Stimulated activated effector memory CD8-positive, alpha-beta T cell treated with anti-CD3 and anti-CD28 coated beads, Interleukin-12 subunit alpha, Interleukin-12 subunit beta, amount 100 ng/mL, for 72 hours (primary cell): ENCODE results near the gene NDUFA11.
"Not testable (repeated sequence)": the region's sequence is repeated elsewhere in the genome, so short reads cannot be mapped to it uniquely, and the experiment has no call there.

Experiments
- ATAC-seq: fragments of 150-1000 bp; cut with Tn5 transposase; 2 replicates; pipeline ENCODE4 v1.10.0; 2021
- DNase-seq, 2 donors: peaks; one replicate each; pipeline ENCODE4 v3.0.0; 2021 to 2022; ENCODE audit warnings: low spot score in 2 of 2
- H3K27ac Mint-ChIP-seq: one replicate; pipeline ENCODE4 v1.8.0; 2022; ENCODE audit warnings: mild to moderate bottlenecking, mixed read lengths
- H3K36me3 Mint-ChIP-seq: one replicate; pipeline ENCODE4 v1.8.0; 2022; ENCODE audit warnings: mild to moderate bottlenecking, mixed read lengths
- H3K4me1 Mint-ChIP-seq: one replicate; pipeline ENCODE4 v1.8.0; 2022; ENCODE audit warnings: mixed read lengths
- H3K4me3 Mint-ChIP-seq: one replicate; pipeline ENCODE4 v1.8.0; 2022; ENCODE audit warnings: mild to moderate bottlenecking, mixed read lengths
- H3K9me3 Mint-ChIP-seq: one replicate; pipeline ENCODE4 v1.8.0; 2022; ENCODE audit warnings: mixed read lengths

Gene NDUFA11

DNA sequence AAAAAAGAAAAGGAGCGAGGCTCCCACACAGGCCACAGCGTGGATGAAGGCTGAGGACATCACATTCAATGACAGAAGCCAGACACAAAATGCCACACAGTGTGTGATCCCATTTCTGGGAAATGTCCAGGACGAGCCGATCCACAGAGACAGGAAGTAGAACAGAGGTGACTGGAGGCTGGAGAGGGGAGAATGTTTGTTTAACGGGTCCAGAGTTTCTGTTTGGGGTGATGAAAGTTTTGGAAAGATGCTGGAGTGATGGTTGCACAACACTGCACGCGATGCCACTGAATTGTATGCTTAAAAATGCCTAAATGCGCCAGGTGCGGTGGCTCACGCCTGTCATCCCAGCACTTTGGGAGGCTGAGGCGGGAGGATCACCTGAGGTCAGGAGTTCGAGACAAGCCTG, 32.6 kb downstream of the NDUFA11 start:
- H3K27ac Mint-ChIP-seq, result no peak overlapping the region
- no peaks in the 10 kb centered on the region for H3K36me3 Mint-ChIP-seq
- no peaks in the 10 kb centered on the region for H3K9me3 Mint-ChIP-seq
- ATAC-seq (no peak), DNase-seq (no peak)
- no peak overlapping the region for H3K4me3 Mint-ChIP-seq
- H3K4me1 Mint-ChIP-seq, result no peaks in the 10 kb centered on the region

DNA sequence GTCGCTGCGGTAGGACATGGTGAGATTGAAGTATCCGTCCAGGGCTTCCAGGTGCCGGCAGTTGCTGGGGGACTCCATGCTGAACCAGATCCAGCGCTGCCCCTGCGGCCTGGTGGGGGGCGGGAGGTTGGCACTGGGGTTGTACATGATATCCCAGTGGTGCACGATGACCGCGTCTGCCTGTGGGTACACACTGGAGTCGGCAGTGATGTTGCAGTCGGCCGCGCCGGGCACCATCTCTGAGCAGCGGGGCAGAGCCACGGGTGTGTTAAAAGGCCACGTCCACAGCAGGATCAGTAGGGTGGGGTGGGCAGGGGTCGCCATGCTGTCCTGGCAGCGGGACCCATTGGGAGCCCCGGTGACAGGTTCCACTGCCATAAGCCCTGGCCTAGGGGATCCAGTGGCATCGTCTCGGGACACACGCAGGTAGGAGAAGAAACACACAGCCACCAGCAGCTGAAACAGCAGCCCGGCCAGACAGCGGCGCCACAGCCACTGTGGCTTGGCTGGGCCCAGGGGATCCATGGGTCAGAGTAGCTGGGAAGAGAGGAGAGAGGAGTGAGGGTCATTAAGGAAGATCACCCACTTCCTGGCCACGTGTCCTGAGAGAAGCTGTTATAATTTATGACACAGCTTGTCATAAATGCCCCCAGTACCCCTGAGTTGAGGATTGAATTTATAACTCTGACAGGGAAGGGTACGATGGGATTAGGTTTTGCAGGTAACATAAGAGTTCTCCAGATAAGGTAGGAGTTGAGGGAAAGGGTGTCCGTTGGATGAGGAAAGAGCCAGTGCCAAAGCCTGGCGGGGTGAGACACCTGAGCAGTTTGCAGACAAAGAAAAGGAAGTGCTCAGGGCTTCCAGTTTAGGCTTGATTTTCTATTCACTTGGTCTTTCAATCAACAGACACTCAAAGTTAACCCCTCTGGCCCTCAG, 36.1 kb downstream of the NDUFA11 start:
- Mint-ChIP-seq H3K27ac (no peak overlapping the region), H3K4me3 (no peak overlapping the region), H3K4me1 (no peaks in the 10 kb centered on the region), H3K36me3 (no peaks in the 10 kb centered on the region), H3K9me3 (no peaks in the 10 kb centered on the region)
- ATAC-seq (no peak), DNase-seq (no peak)

DNA sequence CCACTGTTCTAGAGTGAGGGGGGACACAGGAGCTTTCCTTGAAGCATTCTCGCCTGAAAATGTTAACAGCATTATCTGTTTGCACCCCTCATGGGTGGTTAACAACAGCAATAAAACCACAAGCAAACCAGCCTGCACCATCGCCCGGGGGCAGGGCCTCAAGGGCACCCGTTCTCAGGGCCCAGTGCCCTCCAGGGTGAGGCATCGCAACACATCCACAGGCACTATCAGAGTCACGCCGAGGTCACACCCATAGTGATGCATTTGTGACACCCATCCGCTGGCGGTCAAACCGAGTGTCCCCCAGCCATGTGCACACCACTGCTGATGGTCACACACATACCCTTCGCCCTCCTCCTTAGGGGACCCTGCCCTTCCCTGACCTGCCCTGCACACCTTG, 37.8 kb downstream of the NDUFA11 start:
- DNase-seq, result no peak

DNA sequence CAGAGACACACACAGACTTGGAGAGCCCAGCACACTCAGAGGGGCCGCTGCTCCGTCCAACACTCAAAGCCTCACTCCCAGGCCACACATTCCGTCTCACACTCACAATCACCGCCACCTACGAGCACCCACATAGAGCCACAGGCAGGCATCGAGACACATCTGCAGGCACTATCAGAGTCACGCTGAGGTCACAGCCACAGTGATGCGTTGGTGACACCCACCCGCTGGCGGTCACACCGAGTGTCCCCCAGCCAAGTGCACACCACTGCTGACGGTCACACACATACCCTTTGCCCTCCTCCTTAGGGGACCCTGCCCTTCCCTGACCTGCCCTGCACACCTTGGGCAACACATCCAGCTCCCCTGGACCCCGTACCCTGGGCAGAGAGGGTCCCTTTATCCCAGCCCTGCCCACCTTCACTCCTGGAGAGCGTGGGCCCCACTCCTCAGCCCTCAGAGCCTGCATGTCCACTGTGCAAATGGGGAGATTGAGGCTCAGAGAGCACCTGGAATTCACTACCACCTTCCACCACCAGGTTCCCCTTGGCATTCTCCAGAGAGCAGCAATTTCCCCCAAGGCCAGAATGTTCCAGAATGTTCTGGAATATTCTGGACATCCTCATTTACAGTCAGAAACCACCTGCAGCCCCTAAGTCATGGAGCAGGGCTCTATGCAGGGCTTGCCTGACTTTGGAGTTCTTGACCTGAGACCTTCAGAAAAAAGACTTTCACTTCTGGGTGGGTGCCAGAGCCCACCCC, 38.7 kb downstream of the NDUFA11 start:
- H3K36me3 Mint-ChIP-seq, result no peaks in the 10 kb centered on the region
- ATAC-seq (peak; percentile 5), DNase-seq (no peak)
- H3K4me1 Mint-ChIP-seq, result peaks cover 5% of the 10 kb centered on the region
- H3K9me3 Mint-ChIP-seq, result no peaks in the 10 kb centered on the region
- no peak overlapping the region for H3K4me3 Mint-ChIP-seq
- peak overlapping the region; percentile 26 for H3K27ac Mint-ChIP-seq

More for the DNA sequence above, 37.8 kb downstream of the NDUFA11 start:
- ATAC-seq, result no peak
- Mint-ChIP-seq H3K36me3 (no peaks in the 10 kb centered on the region), H3K27ac (no peak overlapping the region), H3K4me1 (peaks cover 5% of the 10 kb centered on the region), H3K4me3 (no peak overlapping the region), H3K9me3 (no peaks in the 10 kb centered on the region)

DNA sequence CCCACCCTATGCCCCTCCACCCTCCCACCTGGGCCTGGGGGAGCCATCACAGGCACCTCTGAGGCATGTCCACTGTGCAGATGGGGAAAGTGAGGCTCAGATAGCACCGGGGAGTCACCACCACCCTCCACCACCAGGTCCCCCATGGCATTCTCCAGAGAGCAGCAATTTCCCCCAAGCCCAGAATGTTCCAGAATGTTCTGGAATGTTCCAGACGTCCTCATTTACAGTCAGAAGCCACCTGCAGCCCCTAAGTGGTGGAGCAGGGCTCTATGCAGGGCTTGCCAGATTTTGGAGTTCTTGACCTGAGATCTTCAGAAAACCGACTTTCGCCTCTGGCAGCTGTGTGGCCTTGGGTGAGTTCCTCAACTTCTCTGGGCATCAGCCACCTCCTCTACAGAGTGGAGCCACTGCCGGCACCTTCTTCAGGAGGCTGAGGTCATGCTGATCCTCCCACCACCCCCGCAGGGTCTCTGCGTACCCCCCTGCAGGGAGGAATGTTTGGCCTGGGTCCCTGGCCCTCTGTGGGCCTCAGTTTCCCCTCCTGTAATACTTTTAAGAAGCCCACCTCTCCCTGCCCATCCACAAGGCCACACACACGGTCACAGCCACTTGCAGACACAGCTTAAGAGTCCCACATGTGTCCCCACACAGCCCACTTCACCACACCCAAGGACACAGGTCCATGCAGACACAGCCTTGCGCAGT, 39.4 kb downstream of the NDUFA11 start:
- no peaks in the 10 kb centered on the region for H3K36me3 Mint-ChIP-seq
- peak overlapping the region; percentile 17 for H3K27ac Mint-ChIP-seq
- H3K4me3 Mint-ChIP-seq, result no peak overlapping the region
- peaks cover 5% of the 10 kb centered on the region for H3K4me1 Mint-ChIP-seq
- no peak for ATAC-seq
- DNase-seq, result no peak
- no peaks in the 10 kb centered on the region for H3K9me3 Mint-ChIP-seq

DNA sequence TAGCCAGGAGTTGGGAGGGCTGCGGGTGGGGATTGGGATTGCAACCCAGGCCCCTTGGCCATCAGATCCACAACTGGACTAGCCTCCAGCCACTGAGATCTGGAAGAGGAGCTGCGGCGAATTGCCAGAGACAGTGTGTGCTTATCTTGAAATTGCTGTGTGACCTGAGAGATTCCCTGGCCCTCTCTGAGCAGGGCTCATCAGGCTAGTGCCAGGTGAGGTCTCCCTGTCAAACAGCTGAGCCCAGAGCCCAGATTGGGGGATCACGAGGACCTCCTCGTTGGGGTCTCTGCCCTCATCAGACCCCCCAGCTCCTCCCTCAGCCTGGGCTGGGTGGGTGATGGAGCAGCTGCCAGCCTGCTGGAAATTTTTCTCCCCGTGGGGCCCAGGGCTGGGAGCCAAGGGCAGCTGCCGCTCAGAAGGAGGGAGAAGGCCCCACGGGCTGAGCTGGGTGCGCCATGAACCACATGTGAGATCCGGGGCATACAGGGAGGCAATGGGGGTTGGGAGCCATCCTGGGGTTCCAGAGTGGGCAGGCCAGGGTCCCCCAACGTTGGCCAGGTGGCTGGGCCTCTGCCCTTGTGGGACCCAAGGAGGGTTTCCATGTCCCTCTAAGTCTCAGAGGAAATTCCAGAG, 40.4 kb downstream of the NDUFA11 start:
- Mint-ChIP-seq H3K4me1 (peaks cover 5% of the 10 kb centered on the region), H3K36me3 (no peaks in the 10 kb centered on the region), H3K27ac (peak overlapping the region; percentile 61), H3K9me3 (no peaks in the 10 kb centered on the region), H3K4me3 (no peak overlapping the region)
- DNase-seq, result no peak
- no peak for ATAC-seq

DNA sequence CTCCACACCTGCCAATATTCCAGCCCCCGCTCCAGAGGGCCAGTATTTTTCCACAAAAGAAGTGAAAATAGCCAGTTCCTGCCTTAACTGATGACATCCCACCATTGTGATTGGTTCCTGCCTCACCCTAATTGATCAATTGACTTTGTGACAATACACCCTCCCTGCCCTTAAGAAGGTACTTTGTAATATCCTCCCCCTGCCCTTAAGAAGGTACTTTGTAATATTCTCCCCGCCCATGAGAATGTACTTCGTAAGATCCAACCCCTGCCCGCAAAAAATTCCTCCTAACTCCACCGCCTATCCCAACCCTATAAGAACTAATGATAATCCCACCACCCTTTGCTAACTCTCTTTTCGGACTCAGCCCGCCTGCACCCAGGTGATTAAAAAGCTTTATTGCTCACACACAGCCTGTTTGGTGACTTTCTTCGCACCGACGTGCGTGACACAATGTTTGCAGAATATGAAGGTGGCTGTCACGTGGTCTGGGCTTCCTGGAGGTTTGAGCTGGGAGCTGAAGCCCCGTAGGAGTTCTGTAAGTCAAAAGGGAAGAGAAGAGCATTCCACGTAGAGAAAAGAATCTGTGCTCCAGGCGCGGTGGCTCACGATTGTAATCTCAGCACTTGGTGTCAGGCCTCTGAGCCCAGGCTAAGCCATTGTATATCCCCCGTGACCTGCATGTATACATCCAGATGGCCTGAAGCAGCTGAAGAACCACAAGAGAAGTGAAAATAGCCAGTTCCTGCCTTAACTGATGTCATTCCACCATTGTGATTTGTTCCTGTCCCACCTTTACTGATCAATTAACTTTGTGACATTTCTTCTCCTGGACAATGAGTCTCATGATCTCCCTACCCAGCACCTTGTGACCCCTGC, 46.1 kb downstream of the NDUFA11 start:
- no peak for ATAC-seq
- no peaks in the 10 kb centered on the region for H3K9me3 Mint-ChIP-seq
- H3K27ac Mint-ChIP-seq, result no peak overlapping the region
- H3K4me3 Mint-ChIP-seq, result no peak overlapping the region
- no peak for DNase-seq
- H3K36me3 Mint-ChIP-seq, result no peaks in the 10 kb centered on the region
- peaks cover 5% of the 10 kb centered on the region for H3K4me1 Mint-ChIP-seq

DNA sequence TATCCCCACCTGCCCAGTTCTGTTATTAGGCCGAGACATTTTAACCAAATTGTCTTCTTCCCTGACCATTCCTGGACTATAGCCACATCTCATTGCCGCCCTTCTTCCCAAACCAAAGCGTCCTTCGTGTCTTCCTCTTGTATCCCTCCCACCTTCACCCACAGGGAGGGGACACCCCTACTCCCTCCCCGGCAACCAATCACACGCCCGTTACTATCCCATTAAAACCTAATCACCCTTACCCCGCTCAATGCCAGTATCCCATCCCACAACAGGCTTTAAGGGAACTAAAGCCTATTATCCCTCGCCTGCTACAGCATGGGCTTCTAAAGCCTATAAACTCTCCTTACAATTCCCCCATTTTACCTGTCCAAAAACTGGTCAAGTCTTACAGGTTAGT, 48.4 kb downstream of the NDUFA11 start:
- ATAC-seq, H3K4me3 Mint-ChIP-seq, H3K9me3 Mint-ChIP-seq, H3K27ac Mint-ChIP-seq, H3K4me1 Mint-ChIP-seq, DNase-seq, H3K36me3 Mint-ChIP-seq: not testable (repeated sequence)

DNA sequence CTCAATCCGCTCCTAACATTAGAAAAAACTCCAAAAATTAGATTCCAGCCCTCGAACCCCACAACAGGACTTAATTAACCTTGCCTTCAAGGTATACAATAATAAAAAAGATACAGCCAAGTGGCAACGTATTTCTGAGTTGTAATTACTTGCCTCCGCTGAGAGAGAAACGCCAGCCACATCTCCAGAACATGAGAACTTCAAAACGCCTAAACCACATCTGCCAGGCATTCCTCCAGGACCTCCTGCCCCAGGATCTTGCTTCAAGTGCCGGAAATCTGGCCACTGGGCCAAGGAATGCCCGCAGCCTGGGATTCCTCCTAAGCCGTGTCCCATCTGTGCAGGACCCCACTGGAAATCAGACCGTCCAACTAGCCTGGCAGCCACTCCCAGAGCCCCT, 49.5 kb downstream of the NDUFA11 start:
- H3K4me1 Mint-ChIP-seq, DNase-seq, H3K27ac Mint-ChIP-seq, ATAC-seq, H3K9me3 Mint-ChIP-seq, H3K4me3 Mint-ChIP-seq, H3K36me3 Mint-ChIP-seq: not testable (repeated sequence)

DNA sequence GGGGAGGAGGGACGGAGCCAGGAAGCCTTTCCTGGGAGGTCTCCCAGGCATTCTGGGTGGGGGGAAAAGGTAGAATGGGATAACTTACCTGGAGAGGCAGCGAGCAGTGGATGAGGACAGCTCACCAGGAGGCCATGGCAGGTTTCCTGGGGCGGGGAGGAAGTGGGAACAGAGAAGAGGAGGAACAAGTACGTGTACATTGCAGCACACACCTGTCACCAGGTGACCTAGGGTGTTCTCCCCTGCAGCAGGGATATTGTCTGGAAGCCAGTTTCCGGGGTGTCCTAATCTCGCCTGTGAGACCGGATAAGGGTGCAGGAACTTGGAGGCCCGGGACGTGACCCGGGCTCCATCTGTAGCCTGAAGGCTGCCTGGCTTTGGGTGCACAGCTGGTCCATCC, 52.3 kb downstream of the NDUFA11 start, which contains the start of gene FUT3:
Gene FUT3 (minus strand): TSS at position 148 of the 400 bp plus-strand sequence.
- no peaks in the 10 kb centered on the region for H3K9me3 Mint-ChIP-seq
- no peak within 1 kb of the TSS for H3K27ac Mint-ChIP-seq
- ATAC-seq (no peak), DNase-seq (no peak)
- H3K4me1 Mint-ChIP-seq, result no peaks in the 10 kb centered on the region
- H3K36me3 Mint-ChIP-seq, result no peaks in the 10 kb centered on the region
- no peak within 1 kb of the TSS for H3K4me3 Mint-ChIP-seq

DNA sequence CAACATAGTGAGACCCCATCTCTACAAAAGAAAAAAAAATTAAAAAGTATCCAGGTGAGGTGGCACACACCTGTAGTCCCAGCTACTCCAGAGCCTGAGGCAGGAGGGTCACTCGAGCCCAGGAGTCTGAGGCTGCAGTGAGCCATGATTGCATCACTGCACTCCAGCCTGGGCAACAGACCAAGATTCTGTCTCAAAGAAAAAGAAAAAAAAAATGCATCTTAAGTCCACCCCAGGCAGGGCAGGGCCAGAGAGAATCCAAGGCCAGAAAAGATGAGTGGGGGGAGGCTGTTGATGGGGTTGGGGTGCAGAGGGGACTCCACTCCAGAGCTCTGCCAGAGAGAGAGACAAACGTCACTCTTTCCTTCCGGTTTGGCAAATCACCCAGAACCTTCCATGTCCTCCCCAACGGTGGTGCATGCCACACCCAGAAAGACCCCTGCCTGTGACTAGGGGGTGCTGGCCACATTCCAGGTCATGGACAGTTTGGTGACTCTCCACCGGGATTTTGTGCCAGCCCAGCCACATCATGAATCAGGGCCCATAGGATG, 52.8 kb downstream of the NDUFA11 start:
- DNase-seq (no peak), ATAC-seq (no peak)
- Mint-ChIP-seq H3K9me3 (no peaks in the 10 kb centered on the region), H3K27ac (no peak overlapping the region), H3K4me3 (no peak overlapping the region), H3K4me1 (no peaks in the 10 kb centered on the region), H3K36me3 (no peaks in the 10 kb centered on the region)

DNA sequence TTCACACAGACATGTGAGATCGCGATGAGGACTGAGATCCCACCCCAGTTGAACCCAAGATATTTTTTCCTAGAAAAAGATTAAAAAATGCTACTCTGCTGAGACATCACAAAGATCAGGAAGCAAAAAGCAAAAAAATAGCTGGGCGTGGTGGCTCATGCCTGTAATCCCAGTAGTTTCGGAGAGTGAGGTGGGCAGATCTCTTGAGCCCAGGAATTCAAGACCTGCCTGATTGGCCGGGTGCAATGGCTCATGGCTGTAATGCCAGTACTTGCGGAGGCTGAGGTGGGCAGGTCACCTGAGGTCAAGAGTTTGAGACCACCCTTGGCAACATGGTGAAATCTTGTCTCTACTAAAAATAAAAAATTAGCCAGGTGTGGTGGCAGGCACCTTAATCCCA, 53.4 kb downstream of the NDUFA11 start:
- no peaks in the 10 kb centered on the region for H3K9me3 Mint-ChIP-seq
- H3K4me1 Mint-ChIP-seq, result no peaks in the 10 kb centered on the region
- H3K36me3 Mint-ChIP-seq, result no peaks in the 10 kb centered on the region
- H3K4me3 Mint-ChIP-seq, result no peak overlapping the region
- H3K27ac Mint-ChIP-seq, result no peak overlapping the region
- ATAC-seq (no peak), DNase-seq (no peak)

DNA sequence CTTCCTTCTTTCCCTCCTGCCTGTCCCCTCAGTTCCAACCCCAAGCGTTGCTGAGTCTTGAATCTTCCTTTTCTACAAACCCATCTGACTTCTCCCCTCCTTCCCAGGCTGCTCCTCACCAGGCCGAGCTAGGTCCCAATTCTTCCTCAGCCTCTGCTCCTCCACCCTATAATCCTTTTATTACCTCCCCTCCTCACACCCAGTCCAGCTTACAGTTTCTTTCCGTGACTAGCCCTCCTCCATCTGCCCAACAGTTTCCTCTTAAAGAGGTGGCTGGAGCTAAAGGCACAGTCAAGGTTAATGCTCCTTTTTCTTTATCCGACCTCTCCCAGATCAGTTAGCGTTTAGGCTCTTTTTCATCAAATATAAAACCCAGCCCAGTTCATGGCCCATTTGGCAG, 55.0 kb downstream of the NDUFA11 start:
- H3K4me3 Mint-ChIP-seq, DNase-seq, H3K9me3 Mint-ChIP-seq, ATAC-seq, H3K36me3 Mint-ChIP-seq, H3K4me1 Mint-ChIP-seq, H3K27ac Mint-ChIP-seq: not testable (repeated sequence)

DNA sequence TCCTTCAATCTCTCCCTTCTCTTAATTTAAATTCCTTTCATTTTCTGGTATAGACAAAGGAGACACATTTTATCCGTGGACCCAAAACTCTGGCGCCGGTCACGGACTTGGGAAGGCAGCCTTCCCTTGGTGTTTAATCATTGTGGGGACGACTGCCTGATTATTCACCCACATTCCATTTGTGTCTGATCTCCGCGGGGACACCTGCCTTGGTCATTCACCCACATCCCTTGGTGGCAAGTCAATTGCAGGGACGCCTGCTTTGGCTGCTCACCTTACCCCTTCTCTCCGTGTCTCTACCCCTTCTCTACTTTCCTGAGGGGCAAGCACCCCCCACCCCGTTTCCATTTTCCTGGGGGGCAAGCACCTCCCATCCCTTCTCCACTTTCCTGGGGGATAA, 55.7 kb downstream of the NDUFA11 start:
- ATAC-seq, H3K9me3 Mint-ChIP-seq, DNase-seq, H3K27ac Mint-ChIP-seq, H3K4me3 Mint-ChIP-seq, H3K36me3 Mint-ChIP-seq, H3K4me1 Mint-ChIP-seq: not testable (repeated sequence)
